Endodermal cell (in vitro differentiated cells): Measurements from ENCODE around the gene SCAI. TPM values are rescaled to one million over a fixed set of nuclear protein-coding genes. Genes with fewer than 3 reads are reported as not detected.

Source experiments
- DNase-seq: peaks from one replicate; pipeline ENCODE4 v3.0.0-alpha.2; 2017
- H3K27ac ChIP-seq: 2 replicates; pipeline ENCODE4 v1.5.1; 2013; ENCODE audit warnings: mild to moderate bottlenecking, low read depth, low read length, moderate library complexity
- H3K27me3 ChIP-seq: 2 replicates; pipeline ENCODE4 v1.6.1; 2013; ENCODE audit warnings: mild to moderate bottlenecking, low read length, moderate library complexity; ENCODE audit not compliant: insufficient read depth, control insufficient read depth, poor library complexity, severe bottlenecking
- H3K36me3 ChIP-seq: 2 replicates; pipeline ENCODE4 v1.7.0; 2013; ENCODE audit warnings: mild to moderate bottlenecking, low read length, moderate library complexity; ENCODE audit not compliant: control insufficient read depth, insufficient read depth
- H3K4me1 ChIP-seq: one replicate; pipeline ENCODE4 v1.7.0; 2013; ENCODE audit warnings: low read length; ENCODE audit not compliant: control insufficient read depth, insufficient read depth
- H3K4me3 ChIP-seq: 2 replicates; pipeline ENCODE4 v1.5.1; 2013; ENCODE audit warnings: mild to moderate bottlenecking, low read length, moderate library complexity
- H3K9ac ChIP-seq: 2 replicates; pipeline ENCODE4 v1.6.1; 2013; ENCODE audit warnings: mild to moderate bottlenecking, low read length, moderate library complexity; ENCODE audit not compliant: poor library complexity, severe bottlenecking; ENCODE audit errors: extremely low read depth
- H3K9me3 ChIP-seq: 2 replicates; pipeline ENCODE4 v1.6.1; 2013; ENCODE audit warnings: mild to moderate bottlenecking, low read length, moderate library complexity; ENCODE audit not compliant: control insufficient read depth
- H3K27ac Mint-ChIP-seq: 2 replicates; pipeline ENCODE4 v1.8.0; 2020; ENCODE audit warnings: mixed read lengths
- H3K27me3 Mint-ChIP-seq: 2 replicates; pipeline ENCODE4 v1.8.0; 2021; ENCODE audit warnings: mild to moderate bottlenecking, mixed read lengths; ENCODE audit not compliant: insufficient read depth
- H3K36me3 Mint-ChIP-seq: 2 replicates; pipeline ENCODE4 v1.8.0; 2020; ENCODE audit warnings: low read depth, mixed read lengths
- H3K4me1 Mint-ChIP-seq: 2 replicates; pipeline ENCODE4 v1.8.0; 2020; ENCODE audit warnings: mixed read lengths
- H3K4me3 Mint-ChIP-seq: 2 replicates; pipeline ENCODE4 v1.8.0; 2020; ENCODE audit warnings: mild to moderate bottlenecking, moderate library complexity, mixed read lengths
- H3K9me3 Mint-ChIP-seq: 2 replicates; pipeline ENCODE4 v1.8.0; 2020; ENCODE audit warnings: mild to moderate bottlenecking, mixed read lengths
- CTCF ChIP-seq: fragments of 200-600 bp; sonication (generic); conservative IDR thresholded peaks from 2 replicates; pipeline ENCODE4 v1.5.0; 2021; ENCODE audit warnings: antibody characterized with exemption, mild to moderate bottlenecking
- WGBS, 2 experiments: methylation state at CpG; one replicate each; pipeline versions ENCODE4 v1.1.5 to v1.1.7; 2013; ENCODE audit warnings: missing lambda C conversion rate in 2 of 2, mixed read lengths in 1 of 2; ENCODE audit not compliant: insufficient coverage in 1 of 2, insufficient read length in 1 of 2; 5-methylcytosine and 5-hydroxymethylcytosine counted together
- total RNA-seq, 2 donors: library from RNA; stranded (reverse); fragmentation: NEBNext Ultra II Directional in 1 of 2; extraction: Animal tissue kit (Norgen Biotek cat#: 25700) in 1 of 2; gene quantifications; 2 replicates in 1 of 2; 3 replicates in 1 of 2; pipeline ENCODE4 v1.2.1, GENCODE V29; 2021

Gene SCAI
- total RNA-seq, 2 donors from 2014 or later, result 22.9 to 34.7 TPM

- no peaks in the 10 kb centered on the region for H3K9me3 Mint-ChIP-seq
- Histone ChIP-seq H3K9ac (no peak overlapping the region), H3K27me3 (no peaks in the 10 kb centered on the region), H3K36me3 (peaks cover 15% of the 10 kb centered on the region), H3K27ac (no peak overlapping the region), H3K4me1 (no peaks in the 10 kb centered on the region), H3K4me3 (no peak overlapping the region), H3K9me3 (no peaks in the 10 kb centered on the region)
- no peaks in the 10 kb centered on the region for H3K4me1 Mint-ChIP-seq
- 89 to 94% methylated on average over 9 of the region's 9 CpGs for WGBS, 2 experiments
- no peak overlapping the region for H3K27ac Mint-ChIP-seq
- TF ChIP-seq CTCF, result no peak
- H3K27me3 Mint-ChIP-seq, result no peaks in the 10 kb centered on the region
- no peak for DNase-seq
- no peak overlapping the region for H3K4me3 Mint-ChIP-seq
- peaks cover 40% of the 10 kb centered on the region for H3K36me3 Mint-ChIP-seq
These were observed 249.1 kb downstream of the SCAI start for GRCh38 chr9:124894035-124894740.

Other genes starting within 250 kb of the SCAI start
- 10 to 100 TPM in 1 of 2 donors, 1 to 10 TPM in 1; 8.8 to 13.2 TPM for gene GOLGA1, start 202.4 kb downstream of the SCAI start, total RNA-seq
- 10 to 100 TPM; 38.2 to 49.6 TPM for gene PPP6C, start 46.3 kb upstream of the SCAI start, total RNA-seq
- 10 to 100 TPM; 19.3 to 19.7 TPM for gene RABEPK, start 57.0 kb upstream of the SCAI start, total RNA-seq
- 100 to 1,000 TPM; 245 to 487 TPM for gene HSPA5, start 97.8 kb upstream of the SCAI start, total RNA-seq
- 10 to 100 TPM; 44.4 to 48.4 TPM for gene GAPVD1, start 118.3 kb upstream of the SCAI start, total RNA-seq